GM12873 (cell line): ENCODE data around the gene DSCAM.

Experiments
- CTCF ChIP-seq: IDR thresholded peaks from 2 replicates; pipeline ENCODE4 v1.5.1; 2012; ENCODE audit warnings: low read depth, mild to moderate bottlenecking, moderate library complexity, low read length, control low read depth; ENCODE audit not compliant: insufficient read depth; ENCODE audit errors: missing control alignments

DSCAM gene

GRCh38 chr21:40768056-40768455 is 78.9 kb downstream of the DSCAM start:
- no peak for TF ChIP-seq CTCF

GRCh38 chr21:40766381-40766780 is 80.6 kb downstream of the DSCAM start:
- TF ChIP-seq CTCF: no peak

GRCh38 chr21:40765811-40766210 is 81.1 kb downstream of the DSCAM start:
- no peak for TF ChIP-seq CTCF

GRCh38 chr21:40760821-40761220 is 86.1 kb downstream of the DSCAM start:
- no peak for TF ChIP-seq CTCF

GRCh38 chr21:40759061-40759460 is 87.9 kb downstream of the DSCAM start:
- TF ChIP-seq CTCF: no peak

- TF ChIP-seq CTCF: no peak
Measured at GRCh38 chr21:40757366-40757765, 89.6 kb downstream of the DSCAM start.

GRCh38 chr21:40754466-40754865 is 92.5 kb downstream of the DSCAM start:
- TF ChIP-seq CTCF: no peak
